ENCODE measurements around the gene ITGA4. TPM values are rescaled to one million over a fixed set of nuclear protein-coding genes. Genes with fewer than 3 reads are reported as not detected.

The ITGA4 gene
- total and polyA plus RNA-seq, 9 of the 15 experiments (the other 6 are each of a cell fraction or from before 2014, with no cell fraction given): 0.06 to 0.81 (median 0.27) TPM

GRCh38 chr2:181468811-181469210 lies 11.6 kb downstream of the ITGA4 start:
- no peaks in the 10 kb centered on the region for H4K20me1 ChIP-seq (replicated peaks; ENCODE audit: control insufficient read depth, insufficient read depth, low read length)
- H3K27ac ChIP-seq (ENCODE audit: extremely low read depth, low read depth, low read length): no peak overlapping the region
- in situ Hi-C loops (cut with MboI) (no loop called here), intact Hi-C loops (cut with micrococcal nuclease) (loop anchor here (10.0 kb wide), 1 partner anchor 364 kb away; no protein-coding TSS in a partner anchor)
- no TSS peak for BruUV-seq (replicated peaks)
- no peaks in the 10 kb centered on the region for H3K36me3 ChIP-seq (ENCODE audit: control insufficient read depth, insufficient read depth, low read length)
- 0% methylated on average over 1 of the region's 1 CpG for WGBS (ENCODE audit: insufficient coverage, low coverage, missing lambda C conversion rate)
- no peak overlapping the region for H3K9ac ChIP-seq (ENCODE audit: insufficient read depth in 1 of 2, low read depth in 2 of 2, low read length in 2 of 2)
- H3K79me2 ChIP-seq (ENCODE audit: control insufficient read depth, insufficient read depth, low read length): no peaks in the 10 kb centered on the region
- no peak for FAIRE-seq
- H2AFZ ChIP-seq (ENCODE audit: low read depth, low read length): no peak overlapping the region
- no peaks in the 10 kb centered on the region for H3K9me1 ChIP-seq (ENCODE audit: control insufficient read depth, insufficient read depth, low read length)
- ChIA-PET POLR2A (no interaction called here), CTCF (ENCODE audit: low intra/inter-chr PET ratio) (no interaction called here)
- ATAC-seq: no peak
- H3K27me3 ChIP-seq (ENCODE audit: control insufficient read depth in 2 of 2, insufficient read depth in 2 of 2, low read length in 2 of 2): no peaks in the 10 kb centered on the region
- no peak for TF ChIP-seq NELFE (IDR thresholded peaks at IDR 0.05; ENCODE audit: insufficient read depth, insufficient read length)
- TF ChIP-seq EZH2 (IDR thresholded peaks at IDR 0.05; ENCODE audit: borderline replicate concordance, low read depth, low read length): no peak
- TF ChIP-seq FOXO4 (CRISPR knock-in tag; IDR thresholded peaks at IDR 0.05): no peak
- no peak for TF ChIP-seq HMGN3 (IDR thresholded peaks at IDR 0.05; ENCODE audit: borderline replicate concordance, extremely low read depth, insufficient read length, low read depth, low read length)
- no peak for TF ChIP-seq MCM5 (IDR thresholded peaks at IDR 0.05; ENCODE audit: low read depth)
- no peak for TF ChIP-seq BCOR (IDR thresholded peaks at IDR 0.05)
- no peak overlapping the region for H3K4me3 ChIP-seq
- H3K9me3 ChIP-seq (replicated peaks; ENCODE audit: control insufficient read depth, insufficient read depth, low read depth, low read length): no peaks in the 10 kb centered on the region
- no peaks in the 10 kb centered on the region for H3K4me1 ChIP-seq (replicated peaks in 1 of 2; ENCODE audit: control insufficient read depth in 2 of 2, insufficient read depth in 2 of 2, low read length in 2 of 2)
- H3K4me2 ChIP-seq (ENCODE audit: insufficient read depth, low read length): no peak overlapping the region
- DNase-seq (ENCODE audit: extremely low read depth in 1 of 4, low spot score in 3 of 4): no peak

All from K562 (cell line).